ENCODE data around the gene CDON. TPM values are rescaled to one million over a fixed set of nuclear protein-coding genes. Genes with fewer than 3 reads are reported as not detected.

Gene CDON
- polyA plus RNA-seq, 2 of the 4 experiments (the other 2 are of a cell fraction), result 1.7 to 5.6 TPM

DNA sequence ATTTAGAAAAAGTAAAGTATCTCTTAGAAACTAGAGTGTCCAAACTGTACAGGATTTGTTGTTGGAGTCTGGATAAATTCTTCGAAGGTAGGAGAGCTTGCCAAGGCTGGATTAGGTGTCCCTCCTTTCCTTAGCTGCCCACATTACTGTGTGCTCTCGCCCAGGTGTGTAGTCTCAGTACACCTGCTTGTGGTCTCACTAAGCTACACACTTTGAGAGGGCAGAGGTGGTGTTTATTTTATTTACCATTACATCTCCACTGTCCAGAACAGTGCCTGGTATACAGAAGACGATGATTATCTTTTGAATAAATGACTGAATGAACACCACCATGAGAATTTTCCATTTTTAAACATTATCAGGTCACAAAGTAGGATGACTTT lies 80.3 kb downstream of the CDON start (continued):
- no peak for TF ChIP-seq CEBPB (IDR thresholded peaks at IDR 0.05)
- TF ChIP-seq, protein P1, sequence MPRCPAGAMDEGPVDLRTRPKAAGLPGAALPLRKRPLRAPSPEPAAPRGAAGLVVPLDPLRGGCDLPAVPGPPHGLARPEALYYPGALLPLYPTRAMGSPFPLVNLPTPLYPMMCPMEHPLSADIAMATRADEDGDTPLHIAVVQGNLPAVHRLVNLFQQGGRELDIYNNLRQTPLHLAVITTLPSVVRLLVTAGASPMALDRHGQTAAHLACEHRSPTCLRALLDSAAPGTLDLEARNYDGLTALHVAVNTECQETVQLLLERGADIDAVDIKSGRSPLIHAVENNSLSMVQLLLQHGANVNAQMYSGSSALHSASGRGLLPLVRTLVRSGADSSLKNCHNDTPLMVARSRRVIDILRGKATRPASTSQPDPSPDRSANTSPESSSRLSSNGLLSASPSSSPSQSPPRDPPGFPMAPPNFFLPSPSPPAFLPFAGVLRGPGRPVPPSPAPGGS (IDR thresholded peaks at IDR 0.05), result no peak
- TF ChIP-seq GATA3 (IDR thresholded peaks at IDR 0.05; ENCODE audit: borderline replicate concordance), result no peak
- TF ChIP-seq JUN (IDR thresholded peaks at IDR 0.05), result no peak
- TF ChIP-seq CHD4 (IDR thresholded peaks at IDR 0.05; ENCODE audit: borderline replicate concordance), result no peak
- no peak for TF ChIP-seq RCOR1 (IDR thresholded peaks at IDR 0.05; ENCODE audit: low read depth, low read length)
- TF ChIP-seq KDM1A (IDR thresholded peaks at IDR 0.05; ENCODE audit: low read depth), result no peak
- TF ChIP-seq FOSB (CRISPR knock-in tag; IDR thresholded peaks at IDR 0.05), result no peak
- TF ChIP-seq HOXA7 (CRISPR knock-in tag; IDR thresholded peaks at IDR 0.05), result no peak

DNA sequence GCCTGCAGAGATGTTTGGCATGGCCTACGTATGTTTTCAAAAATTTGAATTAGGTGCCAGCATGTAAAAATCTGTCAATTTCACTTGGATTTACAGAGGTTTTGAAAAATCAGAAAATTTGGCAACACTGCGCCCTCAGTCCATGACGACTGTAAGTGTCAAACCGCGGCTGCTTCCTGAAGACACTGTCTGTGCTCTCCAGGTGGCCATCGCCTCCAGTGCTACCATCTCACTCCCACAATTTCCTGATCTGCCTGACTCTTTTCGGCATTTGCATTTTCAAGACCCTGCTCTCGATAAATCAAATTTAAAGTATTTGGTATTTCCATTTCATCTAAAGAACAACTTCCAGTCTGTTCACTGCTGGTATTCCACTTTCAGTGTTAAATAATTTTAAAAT lies 82.2 kb downstream of the CDON start:
- TF ChIP-seq KDM5A (IDR thresholded peaks at IDR 0.05) (no peak), ZC3H11A (IDR thresholded peaks at IDR 0.05) (no peak), FOXS1 (CRISPR knock-in tag; IDR thresholded peaks at IDR 0.05) (no peak), ELK1 (IDR thresholded peaks at IDR 0.05; ENCODE audit: low read depth, low read length) (no peak), ZSCAN20 (CRISPR knock-in tag; IDR thresholded peaks at IDR 0.05) (no peak), EHF (CRISPR knock-in tag; IDR thresholded peaks at IDR 0.05) (no peak), POLR2AphosphoS2 (conservative IDR thresholded peaks at IDR 0.05; ENCODE audit: low read length) (no peak), RAD21 (conservative IDR thresholded peaks at IDR 0.05 in 1 of 2, IDR thresholded peaks at IDR 0.05 in 1 of 2) (no peak), CHD2 (IDR thresholded peaks at IDR 0.05; ENCODE audit: low read length, partially characterized antibody) (no peak), USF2 (IDR thresholded peaks at IDR 0.05) (no peak), JUNB (IDR thresholded peaks at IDR 0.05) (no peak), GATA3 (IDR thresholded peaks at IDR 0.05; ENCODE audit: borderline replicate concordance) (no peak), NR3C1 (IDR thresholded peaks at IDR 0.05) (no peak), SMC3 (IDR thresholded peaks at IDR 0.05) (no peak), KDM1A (IDR thresholded peaks at IDR 0.05; ENCODE audit: low read depth) (no peak)
- no peak for DNase-seq (ENCODE audit: low read depth in 1 of 2, low spot score in 1 of 2)
- H3K4me1 ChIP-seq, result peaks cover 10% of the 10 kb centered on the region; the same call in 2 of the 3 replicates
- H3K4me2 ChIP-seq, result no peak overlapping the region
- no peaks in the 10 kb centered on the region for H3K9me3 ChIP-seq
- H3K4me3 ChIP-seq, result no peak overlapping the region
- no peak for ATAC-seq
- no peak for FAIRE-seq
- no peak overlapping the region for H3K27ac ChIP-seq
- CTCF ChIA-PET, result no interaction called here
- 96% methylated on average over 8 of the region's 8 CpGs for WGBS (ENCODE audit: missing lambda C conversion rate)
- POLR2A ChIA-PET, result no interaction called here

DNA sequence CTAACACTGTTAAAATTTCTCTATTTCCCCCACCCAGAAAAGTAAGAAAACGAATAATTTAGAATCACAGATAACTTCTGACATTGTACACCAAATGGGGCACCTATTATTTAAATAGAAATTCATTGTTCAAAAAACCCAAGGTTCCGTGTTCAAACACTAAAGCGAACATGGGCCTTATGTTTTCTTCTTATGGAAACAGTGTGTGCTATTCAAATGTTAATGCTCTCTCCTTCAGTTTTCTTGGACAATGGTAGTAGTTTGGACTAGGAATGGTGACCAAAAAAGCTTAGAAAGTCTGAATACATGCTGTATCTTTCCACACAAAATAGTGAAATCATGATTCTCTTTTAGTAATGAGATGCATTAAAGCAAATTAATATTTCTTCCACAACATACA lies 83.2 kb downstream of the CDON start:
- WGBS (ENCODE audit: missing lambda C conversion rate), result 73% methylated on average over 3 of the region's 3 CpGs
- DNase-seq (ENCODE audit: low read depth in 1 of 2, low spot score in 1 of 2), result no peak
- no peak for FAIRE-seq
- H3K27ac ChIP-seq, result no peak overlapping the region
- no peak for ATAC-seq
- no peaks in the 10 kb centered on the region for H3K9me3 ChIP-seq
- no peak overlapping the region for H3K4me2 ChIP-seq
- H3K4me3 ChIP-seq, result no peak overlapping the region
- POLR2A ChIA-PET, result no interaction called here
- no peak for TF ChIP-seq CBX8 (IDR thresholded peaks at IDR 0.05)
- TF ChIP-seq ZNF302 (CRISPR knock-in tag; IDR thresholded peaks at IDR 0.05), result no peak
- peaks cover 10% of the 10 kb centered on the region; the same call in 2 of the 3 replicates for H3K4me1 ChIP-seq
- CTCF ChIA-PET, result no interaction called here
